ENCODE data around the gene FAM120C.

DNA sequence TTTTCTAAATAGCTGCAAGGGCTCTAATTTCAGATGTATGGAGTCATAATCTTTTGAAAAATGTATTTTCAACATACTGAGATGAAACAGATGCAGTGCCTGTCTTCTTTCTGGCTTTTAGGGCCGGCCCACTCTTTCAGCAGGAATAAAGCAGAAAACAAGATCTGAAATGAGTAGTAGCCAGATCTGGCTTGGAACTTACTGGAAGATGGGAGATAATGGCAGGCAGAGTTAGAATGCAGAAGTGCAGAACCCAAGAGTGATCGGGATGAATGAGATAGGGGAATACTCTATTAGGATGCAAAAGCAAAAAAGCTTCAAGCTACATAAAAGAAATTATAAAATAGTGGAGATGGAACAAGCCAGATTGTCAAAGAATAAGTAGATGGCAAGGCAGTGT is 1.4 kb upstream of the FAM120C start:
- no peak for TF ChIP-seq CTCF (IDR thresholded peaks at IDR 0.05 in 8 of 11, conservative IDR thresholded peaks at IDR 0.05 in 3 of 11)
- TF ChIP-seq POLR2AphosphoS5 (IDR thresholded peaks at IDR 0.05), result no peak

Measured in spleen (tissue), 7 donors.